H1 (cell line): ENCODE measurements around the gene MYOCD.

Experiments used
- JUN ChIP-seq: IDR thresholded peaks from 2 replicates; pipeline ENCODE4 v1.6.1; 2011; ENCODE audit warnings: low read depth, mild to moderate bottlenecking, improper control_type of control experiment, low read length
- POLR2AphosphoS5 ChIP-seq: IDR thresholded peaks from 2 replicates; pipeline ENCODE4 v1.6.1; 2011; ENCODE audit warnings: low read depth, low read length

DNA sequence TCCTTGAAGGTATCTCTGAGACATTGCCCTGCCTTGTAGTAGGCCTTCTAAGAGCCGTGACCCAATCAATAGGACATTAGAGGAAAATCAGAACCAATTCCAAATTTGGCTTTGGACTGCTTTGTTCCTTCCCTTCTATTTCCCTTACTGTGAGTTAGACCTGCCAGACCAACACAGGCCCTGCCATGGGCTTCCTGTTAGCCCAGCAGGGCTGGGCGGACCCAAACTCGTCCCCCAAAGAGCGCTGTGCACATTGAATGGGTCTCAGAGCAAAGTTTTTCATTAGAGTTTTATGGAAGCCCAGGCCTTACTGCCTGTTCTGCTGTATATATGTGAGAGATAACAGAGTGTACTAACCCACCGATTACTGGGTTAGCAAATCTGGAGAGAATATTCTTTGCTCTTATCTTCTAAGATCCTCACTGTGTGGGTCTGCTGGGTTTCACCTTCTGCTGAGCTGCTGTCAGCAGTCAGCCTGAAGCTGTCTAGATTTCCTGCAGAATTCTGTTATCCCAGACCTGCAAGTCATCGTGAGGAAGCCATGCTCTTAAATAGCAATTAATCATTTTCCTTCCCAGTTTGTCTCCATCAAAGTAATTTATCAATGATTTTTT is 129.3 kb downstream of the MYOCD start:
- no peak for TF ChIP-seq JUN
- TF ChIP-seq POLR2AphosphoS5 = no peak
